ENCODE measurements around the gene MSRB3. TPM values are rescaled to one million over a fixed set of nuclear protein-coding genes. Genes with fewer than 3 reads are reported as not detected.

Gene MSRB3
- 1 to 10 TPM; 1.2 to 2.1 TPM for total RNA-seq
- 8.0 TPM for polyA plus RNA-seq (2013, experiment 1 of 2)
- polyA plus RNA-seq (2013, experiment 2 of 2), result 7.7 TPM
- long read RNA-seq, experiment 1, partial matches to known transcripts, result 1 of 1 reads
- long read RNA-seq, experiment 1, other reads (novel, unspliced or antisense), result 0 of 1 reads
- long read RNA-seq, experiment 2, full-length matches to known transcripts, result 2 of 3 reads
- long read RNA-seq, experiment 2, partial matches to known transcripts, result 0 of 3 reads
- long read RNA-seq, experiment 2, other reads (novel, unspliced or antisense), result 1 of 3 reads
- long read RNA-seq, experiment 3, full-length matches to known transcripts, result 1 of 2 reads
- long read RNA-seq, experiment 3, partial matches to known transcripts, result 1 of 2 reads
- long read RNA-seq, experiment 3, other reads (novel, unspliced or antisense), result 0 of 2 reads
- long read RNA-seq, experiment 4, result 0 reads

DNA sequence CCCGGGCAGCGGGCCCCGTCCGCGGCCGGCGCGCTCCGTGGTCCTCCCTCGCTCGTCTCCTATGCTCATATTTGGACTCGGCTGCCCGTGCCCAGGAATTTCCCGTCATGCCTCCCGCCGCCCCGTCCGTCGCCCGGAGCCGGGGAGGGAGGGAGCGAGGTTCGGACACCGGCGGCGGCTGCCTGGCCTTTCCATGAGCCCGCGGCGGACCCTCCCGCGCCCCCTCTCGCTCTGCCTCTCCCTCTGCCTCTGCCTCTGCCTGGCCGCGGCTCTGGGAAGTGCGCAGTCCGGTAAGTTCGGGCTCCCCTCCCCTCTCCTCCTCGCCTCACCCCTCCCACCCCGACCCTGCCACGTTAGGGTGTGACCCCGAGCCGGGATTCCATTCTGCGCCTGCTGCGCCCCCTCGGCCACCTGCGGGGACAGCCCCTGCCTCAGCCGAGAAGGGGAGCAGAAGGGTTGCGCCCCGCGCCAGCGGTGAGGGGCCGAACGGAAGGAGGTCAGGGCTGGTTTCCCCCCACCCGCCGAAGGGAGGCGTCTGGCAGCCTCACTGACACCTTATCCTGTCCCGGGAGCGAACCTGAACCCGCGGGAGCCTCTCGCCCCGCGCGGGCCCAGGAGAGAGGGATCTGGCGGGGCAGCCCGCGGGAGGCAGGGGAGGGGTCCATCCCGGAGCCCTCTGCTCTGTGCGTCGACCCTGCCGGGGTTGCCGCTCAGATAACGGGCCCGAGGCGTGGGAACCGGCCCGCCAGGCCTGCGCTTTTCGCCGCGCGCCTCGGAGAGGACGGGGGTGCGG is at the start of gene MSRB3:
TSS of gene MSRB3 (plus strand) at position 108 of the 793 bp plus-strand sequence. CDS start 29,897 bp downstream, outside the sequence.
- no peak within 1 kb of the TSS for H3K27ac Mint-ChIP-seq
- TF ChIP-seq, protein P1, sequence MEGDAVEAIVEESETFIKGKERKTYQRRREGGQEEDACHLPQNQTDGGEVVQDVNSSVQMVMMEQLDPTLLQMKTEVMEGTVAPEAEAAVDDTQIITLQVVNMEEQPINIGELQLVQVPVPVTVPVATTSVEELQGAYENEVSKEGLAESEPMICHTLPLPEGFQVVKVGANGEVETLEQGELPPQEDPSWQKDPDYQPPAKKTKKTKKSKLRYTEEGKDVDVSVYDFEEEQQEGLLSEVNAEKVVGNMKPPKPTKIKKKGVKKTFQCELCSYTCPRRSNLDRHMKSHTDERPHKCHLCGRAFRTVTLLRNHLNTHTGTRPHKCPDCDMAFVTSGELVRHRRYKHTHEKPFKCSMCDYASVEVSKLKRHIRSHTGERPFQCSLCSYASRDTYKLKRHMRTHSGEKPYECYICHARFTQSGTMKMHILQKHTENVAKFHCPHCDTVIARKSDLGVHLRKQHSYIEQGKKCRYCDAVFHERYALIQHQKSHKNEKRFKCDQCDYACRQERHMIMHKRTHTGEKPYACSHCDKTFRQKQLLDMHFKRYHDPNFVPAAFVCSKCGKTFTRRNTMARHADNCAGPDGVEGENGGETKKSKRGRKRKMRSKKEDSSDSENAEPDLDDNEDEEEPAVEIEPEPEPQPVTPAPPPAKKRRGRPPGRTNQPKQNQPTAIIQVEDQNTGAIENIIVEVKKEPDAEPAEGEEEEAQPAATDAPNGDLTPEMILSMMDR (conservative IDR thresholded peaks at IDR 0.05), result peak; percentile 45
- H3K4me1 Mint-ChIP-seq, result peaks cover 3% of the 10 kb centered on the region
- Histone ChIP-seq H3K27me3 (ENCODE audit: control insufficient read depth, insufficient read depth, low read length, poor library complexity, severe bottlenecking) (peaks cover 40% of the 10 kb centered on the region), H3K9ac (ENCODE audit: extremely low read depth, low read length, poor library complexity, severe bottlenecking) (peak within 1 kb of the TSS; percentile 42), H3K4me1 (ENCODE audit: control insufficient read depth, insufficient read depth, low read length) (no peaks in the 10 kb centered on the region), H3K27ac (ENCODE audit: low read depth, low read length) (peak within 1 kb of the TSS; percentile 55), H3K9me3 (ENCODE audit: control insufficient read depth, low read length) (no peaks in the 10 kb centered on the region), H3K36me3 (ENCODE audit: control insufficient read depth, insufficient read depth, low read length) (no peaks in the 10 kb centered on the region), H3K4me3 (ENCODE audit: low read length) (peak within 1 kb of the TSS; percentile 85)
- H3K27me3 Mint-ChIP-seq (ENCODE audit: insufficient read depth), result peaks cover 58% of the 10 kb centered on the region
- H3K36me3 Mint-ChIP-seq (ENCODE audit: low read depth), result no peaks in the 10 kb centered on the region
- no peaks in the 10 kb centered on the region for H3K9me3 Mint-ChIP-seq
- H3K4me3 Mint-ChIP-seq, result peak within 1 kb of the TSS; percentile 68
- 0% methylated on average over 3 to 85 of the region's 85 CpGs for WGBS, 2 experiments (ENCODE audit: insufficient coverage in 1 of 2, insufficient read length in 1 of 2)
- peak; percentile 93 for DNase-seq

DNA sequence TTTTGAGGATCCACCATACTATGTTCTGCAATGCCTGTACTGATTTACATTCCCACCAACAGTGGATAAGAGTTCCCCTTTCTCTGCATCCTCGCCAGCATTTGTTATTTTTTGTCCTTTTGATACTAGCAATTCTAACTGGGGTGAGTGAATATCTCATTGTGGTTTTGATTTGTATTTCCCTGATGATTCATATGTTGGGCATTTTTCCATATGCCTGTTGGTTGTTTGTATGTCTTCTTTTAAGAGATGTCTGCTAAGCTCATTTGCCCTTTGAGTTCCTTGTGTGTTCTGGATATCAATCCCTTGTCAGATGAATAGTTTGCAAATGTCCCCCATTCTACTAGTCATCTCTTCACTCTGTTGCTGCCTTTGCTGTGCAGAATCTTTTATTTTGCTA is 49.0 kb upstream of the MSRB3 start:
- Mint-ChIP-seq H3K4me1 (peaks cover 2% of the 10 kb centered on the region), H3K9me3 (peaks cover 35% of the 10 kb centered on the region)
- 78% methylated on average over 1 of the region's 1 CpG; no CpG with 5 or more reads in 1 of the 2 experiments for WGBS, 2 experiments (ENCODE audit: insufficient coverage in 1 of 2, insufficient read length in 1 of 2)

DNA sequence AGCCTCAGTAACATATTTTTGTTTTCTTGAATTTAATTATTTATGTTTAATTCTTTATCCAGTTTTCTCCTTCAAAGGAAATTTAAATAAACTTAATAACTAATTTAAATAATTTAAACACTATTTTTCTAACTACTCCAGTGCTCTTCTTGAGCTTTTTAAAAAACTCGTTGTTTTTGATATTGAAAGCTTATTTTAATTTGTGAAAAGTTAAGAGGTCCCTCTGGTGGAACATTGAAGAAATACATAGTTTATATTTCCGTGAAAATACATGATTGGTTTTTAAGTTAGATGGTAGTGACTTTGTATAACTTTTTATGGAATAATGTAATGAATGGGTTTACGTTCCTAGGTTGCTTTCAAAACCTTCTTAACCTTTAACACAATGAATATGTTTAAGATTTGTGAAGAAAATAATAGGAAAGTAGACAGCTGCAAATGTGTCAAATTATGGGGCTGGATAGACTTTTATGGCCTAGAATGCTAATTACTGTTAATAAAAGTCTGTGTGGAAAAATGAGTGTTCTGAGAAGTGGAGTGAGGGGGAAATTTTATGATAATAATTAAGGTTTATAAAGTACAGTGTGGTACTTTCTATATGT is 45.9 kb upstream of the MSRB3 start:
- Mint-ChIP-seq H3K27me3 (ENCODE audit: insufficient read depth) (no peaks in the 10 kb centered on the region), H3K36me3 (ENCODE audit: low read depth) (peaks cover 30% of the 10 kb centered on the region), H3K9me3 (peaks cover 24% of the 10 kb centered on the region), H3K4me3 (no peak overlapping the region), H3K27ac (no peak overlapping the region), H3K4me1 (peaks cover 2% of the 10 kb centered on the region)
- Histone ChIP-seq H3K27ac (ENCODE audit: low read depth, low read length) (no peak overlapping the region), H3K9me3 (ENCODE audit: control insufficient read depth, low read length) (peaks cover 20% of the 10 kb centered on the region), H3K27me3 (ENCODE audit: control insufficient read depth, insufficient read depth, low read length, poor library complexity, severe bottlenecking) (no peaks in the 10 kb centered on the region), H3K4me1 (ENCODE audit: control insufficient read depth, insufficient read depth, low read length) (no peaks in the 10 kb centered on the region), H3K9ac (ENCODE audit: extremely low read depth, low read length, poor library complexity, severe bottlenecking) (no peak overlapping the region), H3K4me3 (ENCODE audit: low read length) (no peak overlapping the region), H3K36me3 (ENCODE audit: control insufficient read depth, insufficient read depth, low read length) (peaks cover 33% of the 10 kb centered on the region)
- no peak for DNase-seq
- TF ChIP-seq, protein P1 (conservative IDR thresholded peaks at IDR 0.05), result peak; percentile 72
- 65 to 76% methylated on average over 2 to 3 of the region's 3 CpGs for WGBS, 2 experiments (ENCODE audit: insufficient coverage in 1 of 2, insufficient read length in 1 of 2)

More for the DNA sequence above, 49.0 kb upstream of the MSRB3 start:
- no peak for DNase-seq
- Histone ChIP-seq H3K36me3 (ENCODE audit: control insufficient read depth, insufficient read depth, low read length) (peaks cover 49% of the 10 kb centered on the region), H3K9me3 (ENCODE audit: control insufficient read depth, low read length) (peaks cover 29% of the 10 kb centered on the region), H3K9ac (ENCODE audit: extremely low read depth, low read length, poor library complexity, severe bottlenecking) (no peak overlapping the region), H3K4me3 (ENCODE audit: low read length) (peak overlapping the region; percentile 5), H3K27ac (ENCODE audit: low read depth, low read length) (no peak overlapping the region), H3K27me3 (ENCODE audit: control insufficient read depth, insufficient read depth, low read length, poor library complexity, severe bottlenecking) (no peaks in the 10 kb centered on the region), H3K4me1 (ENCODE audit: control insufficient read depth, insufficient read depth, low read length) (no peaks in the 10 kb centered on the region)
- H3K4me3 Mint-ChIP-seq, result no peak overlapping the region
- H3K36me3 Mint-ChIP-seq (ENCODE audit: low read depth), result peaks cover 52% of the 10 kb centered on the region
- TF ChIP-seq, protein P1 (conservative IDR thresholded peaks at IDR 0.05), result no peak
- H3K27me3 Mint-ChIP-seq (ENCODE audit: insufficient read depth), result no peaks in the 10 kb centered on the region
- no peak overlapping the region for H3K27ac Mint-ChIP-seq

All from endodermal cell (in vitro differentiated cells).